Middle frontal gyrus (tissue), 1 donor: ENCODE measurements around the gene TTYH3.
"Not testable (repeated sequence)": the region's sequence is repeated elsewhere in the genome, so short reads cannot be mapped to it uniquely, and the experiment has no call there.

Experiments
- DNase-seq: peaks from one replicate; pipeline ENCODE4 v3.0.0-alpha.2; 2015; ENCODE audit warnings: low spot score; ENCODE audit errors: extremely low spot score

The TTYH3 gene

GRCh38 chr7:2631946-2632732, at the start of gene TTYH3:
Gene TTYH3 (plus strand): TSS chr7:2631986. CDS start chr7:2632156, 170 bp downstream.
- DNase-seq, result no peak

GRCh38 chr7:2582006-2582735, 49.6 kb upstream of the TTYH3 start:
- no peak for DNase-seq

- no peak for DNase-seq
Measured at GRCh38 chr7:2583798-2584580, 47.8 kb upstream of the TTYH3 start.

GRCh38 chr7:2585446-2585845, 46.3 kb upstream of the TTYH3 start:
- DNase-seq, result no peak

- no peak for DNase-seq
Measured at GRCh38 chr7:2586326-2587020, 45.3 kb upstream of the TTYH3 start.

- DNase-seq, result no peak
Measured at GRCh38 chr7:2587134-2587533, 44.7 kb upstream of the TTYH3 start.

- DNase-seq, result no peak
Measured at GRCh38 chr7:2587778-2588177, 44.0 kb upstream of the TTYH3 start.

- no peak for DNase-seq
Measured at GRCh38 chr7:2589341-2589740, 42.4 kb upstream of the TTYH3 start.

- DNase-seq, result not testable (repeated sequence)
Measured at GRCh38 chr7:2589941-2590340, 41.8 kb upstream of the TTYH3 start.

- no peak for DNase-seq
Measured at GRCh38 chr7:2592375-2592865, 39.4 kb upstream of the TTYH3 start.

GRCh38 chr7:2593036-2593727, 38.6 kb upstream of the TTYH3 start:
- DNase-seq, result no peak

GRCh38 chr7:2594599-2594998, 37.2 kb upstream of the TTYH3 start:
- no peak for DNase-seq

- DNase-seq, result no peak
Measured at GRCh38 chr7:2595258-2595860, 36.4 kb upstream of the TTYH3 start.

- DNase-seq, result no peak
Measured at GRCh38 chr7:2596464-2597272, 35.1 kb upstream of the TTYH3 start.

- no peak for DNase-seq
Measured at GRCh38 chr7:2597273-2597640, 34.5 kb upstream of the TTYH3 start.

- DNase-seq, result no peak
Measured at GRCh38 chr7:2598154-2598823, 33.5 kb upstream of the TTYH3 start.

GRCh38 chr7:2601065-2601464, 30.7 kb upstream of the TTYH3 start:
- DNase-seq, result no peak

GRCh38 chr7:2601907-2602306, 29.9 kb upstream of the TTYH3 start:
- no peak for DNase-seq
